CD4-positive, alpha-beta T cell treated with Interleukin-21 for 1 hour (primary cell): ENCODE data around the gene TMPRSS12.
"Not testable (repeated sequence)": the region's sequence is repeated elsewhere in the genome, so short reads cannot be mapped to it uniquely, and the experiment has no call there.

Experiments used
- DNase-seq: peaks from one replicate; pipeline ENCODE4 v3.0.0-alpha.2; 2020

Gene TMPRSS12, protein sequence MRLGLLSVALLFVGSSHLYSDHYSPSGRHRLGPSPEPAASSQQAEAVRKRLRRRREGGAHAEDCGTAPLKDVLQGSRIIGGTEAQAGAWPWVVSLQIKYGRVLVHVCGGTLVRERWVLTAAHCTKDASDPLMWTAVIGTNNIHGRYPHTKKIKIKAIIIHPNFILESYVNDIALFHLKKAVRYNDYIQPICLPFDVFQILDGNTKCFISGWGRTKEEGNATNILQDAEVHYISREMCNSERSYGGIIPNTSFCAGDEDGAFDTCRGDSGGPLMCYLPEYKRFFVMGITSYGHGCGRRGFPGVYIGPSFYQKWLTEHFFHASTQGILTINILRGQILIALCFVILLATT

DNA sequence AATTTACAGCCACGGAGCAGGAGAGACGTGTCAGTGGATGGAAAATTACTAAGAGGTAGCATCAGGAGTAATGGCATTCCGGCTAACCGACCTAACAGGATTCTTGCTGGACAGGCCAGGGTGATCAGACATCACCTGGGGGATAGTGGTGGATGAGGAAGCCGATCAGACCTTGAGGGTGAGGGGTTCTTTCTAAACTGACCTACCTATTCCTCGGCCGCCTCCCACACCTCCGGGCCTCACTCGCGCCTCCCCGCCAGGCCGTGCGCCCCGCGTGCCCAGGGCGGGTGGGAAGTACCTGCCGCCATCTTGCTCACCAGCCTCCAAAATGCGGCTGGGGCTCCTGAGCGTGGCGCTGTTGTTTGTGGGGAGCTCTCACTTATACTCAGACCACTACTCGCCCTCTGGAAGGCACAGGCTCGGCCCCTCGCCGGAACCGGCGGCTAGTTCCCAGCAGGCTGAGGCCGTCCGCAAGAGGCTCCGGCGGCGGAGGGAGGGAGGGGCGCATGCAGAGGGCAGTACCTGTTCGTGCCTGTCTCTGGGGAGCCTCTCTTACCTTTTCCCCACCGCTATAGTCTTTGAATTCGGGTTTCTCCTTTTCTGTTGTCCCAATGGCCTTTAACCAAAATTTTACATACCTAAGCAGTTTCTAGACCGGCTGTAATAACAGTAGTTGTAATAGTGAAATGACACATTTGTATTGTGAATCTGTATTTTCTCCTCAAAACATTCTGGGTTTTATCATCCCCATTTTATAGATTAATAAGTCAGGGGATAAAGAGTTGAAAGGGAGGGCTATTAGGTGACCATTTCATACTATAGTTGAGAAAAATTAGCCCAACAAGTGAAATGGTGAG, at the start of gene TMPRSS12:
Gene TMPRSS12, plus strand, starts transcription at position 290 of the 857 bp plus-strand sequence. Its CDS starts 39 bp downstream, at position 329.
- DNase-seq: no peak

DNA sequence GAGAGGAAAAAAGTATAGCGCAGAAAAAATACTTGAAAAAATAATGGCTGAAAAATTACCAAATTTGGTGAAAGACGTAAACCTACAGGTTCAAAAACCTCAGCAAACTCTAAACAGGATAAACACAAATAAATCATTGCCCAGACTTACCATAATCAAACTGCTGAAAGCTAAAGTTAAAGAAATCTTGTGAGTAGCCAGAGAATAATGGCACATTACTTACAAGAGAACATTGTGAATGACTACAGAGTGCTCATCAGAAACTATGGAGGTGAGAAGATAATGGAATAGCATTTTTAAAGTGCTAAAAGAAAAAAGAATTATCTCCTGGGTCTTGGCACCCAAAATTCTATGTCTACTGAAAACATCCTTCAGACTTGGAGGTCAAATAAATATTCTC, 42.8 kb upstream of the TMPRSS12 start:
- DNase-seq: no peak

- DNase-seq: no peak
These were observed 39.4 kb upstream of the TMPRSS12 start for GRCh38 chr12:50803230-50803875.

DNA sequence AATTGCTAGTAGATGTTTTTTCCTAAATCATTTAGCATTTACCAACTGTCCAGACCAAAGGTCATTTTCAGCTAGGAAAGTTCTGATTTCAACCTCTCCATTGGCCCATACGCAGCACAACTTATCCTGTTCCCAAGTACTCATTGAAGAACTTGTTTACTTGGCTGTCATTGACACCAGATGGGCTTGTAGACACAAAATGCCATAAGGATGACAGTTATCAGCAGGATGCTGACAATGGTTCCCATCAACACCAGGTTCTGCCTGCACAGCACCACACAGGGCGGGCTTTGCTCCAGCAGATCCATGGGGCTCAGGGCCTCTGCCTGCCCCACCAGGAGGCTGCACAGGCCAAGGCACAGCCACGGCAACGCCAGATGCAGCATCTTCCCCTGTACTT, 36.5 kb upstream of the TMPRSS12 start:
- no peak for DNase-seq

DNA sequence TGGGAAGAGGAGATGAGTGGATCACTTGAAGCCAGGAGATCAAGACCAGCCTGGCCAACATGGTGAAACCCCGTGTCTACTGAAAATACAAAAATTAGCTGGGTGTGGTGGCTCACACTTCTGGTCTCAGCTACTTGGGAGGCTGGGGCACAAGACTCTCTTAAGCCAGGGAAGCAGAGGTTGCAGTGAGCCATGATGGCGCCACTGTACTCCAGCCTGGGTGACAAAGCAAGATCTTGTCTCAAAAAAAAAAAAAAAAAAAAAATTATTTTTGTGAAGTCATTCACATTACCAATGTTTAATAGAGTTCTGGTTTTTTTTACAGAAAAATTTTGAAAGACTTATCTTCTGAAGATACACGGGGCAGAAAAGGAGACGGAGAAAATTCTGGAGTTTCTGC, 33.6 kb upstream of the TMPRSS12 start:
- DNase-seq: not testable (repeated sequence)

GRCh38 chr12:50814921-50815320, 27.8 kb upstream of the TMPRSS12 start:
- DNase-seq: not testable (repeated sequence)

- no peak for DNase-seq
These were observed 22.5 kb upstream of the TMPRSS12 start for GRCh38 chr12:50820177-50820576.

DNA sequence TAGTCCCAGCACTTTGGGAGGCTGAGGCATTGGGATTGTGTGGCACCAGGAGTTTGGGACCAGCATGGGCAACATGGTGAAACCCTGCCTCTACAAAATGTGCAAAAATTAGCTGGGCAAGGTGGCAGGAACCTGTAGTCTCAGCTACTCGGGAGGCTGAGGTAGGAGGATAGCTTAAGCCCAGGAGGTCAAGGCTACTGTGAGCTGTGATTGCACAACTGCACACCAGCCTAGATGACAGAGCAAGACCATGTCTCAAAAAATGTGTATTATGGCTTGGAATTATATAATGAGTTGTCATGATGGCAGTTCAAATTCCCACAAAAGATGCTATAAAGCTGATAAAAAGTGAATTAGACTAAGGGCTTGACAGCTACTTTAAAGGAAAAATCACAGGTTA, 20.6 kb upstream of the TMPRSS12 start:
- DNase-seq: no peak

DNA sequence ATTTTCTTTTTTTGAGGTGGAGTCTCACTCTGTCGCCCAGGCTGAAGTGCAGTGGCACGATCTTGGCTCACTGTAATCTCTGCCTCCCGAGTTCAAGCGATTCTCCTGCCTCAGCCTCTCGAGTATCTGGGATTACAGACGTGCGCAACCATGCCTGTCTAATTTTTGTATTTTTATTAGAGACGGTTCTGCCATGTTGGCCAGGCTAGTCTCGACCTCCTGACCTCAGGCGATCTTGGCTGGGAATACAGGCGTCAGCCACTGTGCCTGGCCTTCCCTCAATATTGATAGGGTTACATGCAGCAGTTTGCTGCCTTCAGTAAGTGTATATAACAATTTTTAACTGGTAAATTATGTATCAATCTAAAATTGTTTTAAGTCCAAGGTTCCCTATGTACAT, 19.0 kb upstream of the TMPRSS12 start:
- DNase-seq: not testable (repeated sequence)

GRCh38 chr12:50824914-50825313, 17.8 kb upstream of the TMPRSS12 start:
- DNase-seq: no peak

GRCh38 chr12:50825372-50825838, 17.3 kb upstream of the TMPRSS12 start:
- DNase-seq: peak; percentile 67

- no peak for DNase-seq
These were observed 14.6 kb upstream of the TMPRSS12 start for GRCh38 chr12:50828121-50828520.

DNA sequence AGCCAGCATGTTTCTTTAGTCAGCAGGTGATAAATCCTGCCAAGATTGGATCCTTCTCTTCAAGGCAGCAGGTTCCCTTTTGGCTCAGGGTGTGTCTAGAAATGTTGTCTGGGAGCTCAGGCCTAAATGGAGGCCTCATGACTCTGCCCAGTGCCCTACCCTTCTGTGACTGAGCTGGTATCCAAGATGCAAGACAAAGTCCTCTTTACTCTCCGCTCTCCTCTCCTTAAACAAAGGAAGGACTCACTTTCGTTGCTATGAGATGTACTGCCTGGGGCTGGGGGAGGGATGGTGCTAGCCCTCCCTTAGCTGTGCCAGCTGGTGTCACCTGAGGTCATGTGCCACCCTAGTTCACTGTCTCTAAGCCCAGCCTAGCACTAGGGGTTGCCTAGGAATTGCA, 13.8 kb upstream of the TMPRSS12 start:
- no peak for DNase-seq

DNA sequence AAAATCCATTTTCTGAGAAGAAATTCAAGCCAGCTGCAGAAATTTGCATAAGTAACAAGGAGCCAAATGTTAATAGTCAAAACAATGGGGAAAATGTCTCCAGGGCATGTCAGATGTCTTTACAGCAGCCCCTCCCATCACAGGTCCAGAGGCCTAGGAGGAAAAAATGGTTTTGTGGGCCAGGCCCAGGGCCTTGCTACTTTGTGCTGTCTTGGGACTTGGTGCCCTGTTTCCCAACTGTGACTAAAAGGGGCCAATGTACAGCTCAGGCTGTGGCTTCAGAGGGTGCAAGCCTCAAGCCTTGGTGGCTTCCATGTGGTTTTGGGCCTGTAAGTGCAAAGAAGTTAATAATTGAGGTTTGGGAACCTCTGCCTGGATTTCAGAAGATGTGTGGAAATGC, 8.9 kb upstream of the TMPRSS12 start:
- DNase-seq: not testable (repeated sequence)

DNA sequence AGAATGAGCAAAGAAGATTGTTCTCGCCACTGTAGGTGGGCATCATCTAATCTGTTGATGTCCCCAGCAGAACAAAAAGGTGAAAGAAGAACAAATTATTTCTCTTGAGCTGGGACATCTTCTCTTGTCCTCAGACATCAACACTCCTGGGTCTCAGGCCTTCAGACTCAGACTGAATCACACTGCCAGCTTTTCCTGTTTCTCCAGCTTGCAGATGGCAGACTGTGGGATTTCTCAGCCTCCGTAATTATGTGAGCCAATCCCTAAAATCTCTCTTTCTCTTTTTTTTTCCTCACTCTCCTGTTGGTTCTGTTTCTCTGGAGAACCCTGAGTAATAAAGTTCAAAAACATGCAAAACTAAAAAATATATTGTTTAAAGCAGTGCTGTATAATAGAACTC, 3.7 kb upstream of the TMPRSS12 start:
- DNase-seq: no peak

- no peak for DNase-seq
These were observed 1.8 kb upstream of the TMPRSS12 start for GRCh38 chr12:50840809-50841487.

DNA sequence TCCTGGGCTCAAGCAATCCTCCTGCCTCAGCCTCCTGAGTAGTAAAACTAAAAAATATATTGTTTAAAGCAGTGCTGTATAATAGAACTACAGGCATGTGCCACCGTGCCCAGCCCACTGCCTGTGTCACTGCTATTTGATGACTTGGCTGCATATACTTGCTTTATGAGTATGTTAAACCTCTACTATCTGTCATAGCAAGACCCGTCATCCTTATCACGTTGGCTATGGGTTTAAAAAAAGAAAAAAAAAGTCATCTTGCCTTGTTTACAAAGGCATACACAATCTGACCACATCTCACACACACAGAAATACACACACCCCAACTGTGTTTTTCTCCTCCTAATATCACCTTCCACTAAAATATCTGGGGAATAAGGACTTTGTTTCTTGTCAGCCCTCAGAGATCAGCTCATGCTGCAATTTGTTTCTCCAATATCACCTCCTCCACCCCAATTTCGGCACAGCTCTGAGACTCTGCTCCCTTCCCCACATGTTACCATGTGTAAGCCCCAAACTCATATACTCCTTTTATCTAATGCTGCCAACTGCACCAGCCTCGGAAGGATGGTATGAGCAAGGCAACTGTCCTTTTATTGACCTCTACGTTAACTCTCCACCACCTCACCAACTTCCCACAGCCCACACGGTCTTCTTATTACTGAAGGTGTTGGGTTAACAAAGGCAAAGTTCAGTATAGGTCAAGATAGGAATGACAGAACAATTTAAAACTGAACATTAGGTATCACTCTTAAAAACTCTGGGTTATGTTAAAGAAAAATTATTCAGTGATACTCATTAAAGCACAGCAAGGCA, 802 bp upstream of the TMPRSS12 start:
- DNase-seq: no peak

DNA sequence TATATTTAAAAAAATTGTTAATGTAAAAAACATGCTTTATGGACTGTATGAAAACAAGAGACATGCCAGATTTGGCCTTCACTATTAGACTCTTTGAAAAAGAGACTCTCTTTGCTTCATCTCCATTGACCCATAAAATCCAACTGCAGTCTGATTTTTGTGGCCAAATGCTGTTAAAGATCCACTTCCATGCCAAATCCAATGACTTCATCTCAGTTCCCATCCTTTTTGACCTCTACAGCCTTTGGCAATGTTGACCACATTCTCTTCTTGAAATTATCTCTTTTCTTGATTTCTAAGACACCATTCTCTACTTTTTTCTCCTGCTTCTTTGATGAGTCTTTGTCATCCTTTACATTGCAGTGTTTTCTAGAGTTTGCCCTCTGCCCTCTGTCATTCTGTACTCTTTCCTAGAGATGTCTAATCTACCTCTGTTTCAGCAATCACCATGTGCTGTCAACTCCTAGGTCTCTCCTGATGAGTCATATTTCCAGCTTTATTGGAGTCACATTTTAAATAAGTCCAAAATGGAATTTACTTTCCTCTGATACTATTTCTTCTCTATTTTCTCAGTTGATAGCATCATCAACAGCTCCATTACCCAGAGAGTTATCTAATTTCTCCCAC, 2.4 kb downstream of the TMPRSS12 start:
- DNase-seq: no peak

- DNase-seq: no peak
These were observed 6.2 kb downstream of the TMPRSS12 start for GRCh38 chr12:50848963-50849362.

DNA sequence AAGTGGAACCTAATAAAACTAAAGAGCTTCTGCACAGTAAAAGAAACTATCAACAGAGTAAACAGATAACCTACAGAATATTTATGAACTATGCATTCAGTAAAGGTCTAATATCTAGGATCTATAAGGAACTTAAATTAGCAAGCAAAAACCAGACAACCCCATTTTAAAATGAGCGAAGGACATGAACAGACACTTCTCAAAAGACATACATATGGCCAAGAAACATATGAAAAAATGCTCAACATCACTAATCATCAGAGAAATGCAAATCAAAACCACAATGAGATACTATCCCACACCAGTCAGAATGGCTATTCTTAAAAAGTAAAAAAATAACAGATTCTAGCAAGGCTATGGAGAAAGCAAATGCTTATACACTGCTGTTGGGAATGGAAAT, 12.5 kb downstream of the TMPRSS12 start:
- DNase-seq: not testable (repeated sequence)

DNA sequence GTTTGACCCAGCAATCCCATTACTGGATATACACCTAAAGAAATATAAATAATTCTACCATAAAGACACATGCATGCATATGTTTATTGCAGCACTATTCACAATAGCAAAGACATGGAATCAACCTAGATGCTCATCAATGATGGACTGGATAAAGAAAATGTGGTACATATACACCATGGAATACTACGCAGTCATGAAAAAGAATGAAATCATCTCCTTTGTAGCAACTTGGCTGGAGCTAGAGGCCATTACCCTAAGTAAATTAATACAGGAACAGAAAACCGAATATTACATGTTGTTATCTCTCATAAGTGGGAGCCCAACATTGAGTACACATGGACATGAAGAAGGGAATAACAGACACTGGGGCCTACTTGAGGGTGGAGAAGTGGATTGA, 13.0 kb downstream of the TMPRSS12 start:
- DNase-seq: not testable (repeated sequence)
